ENCODE measurements around the gene ANGPTL8.

Gene ANGPTL8, protein sequence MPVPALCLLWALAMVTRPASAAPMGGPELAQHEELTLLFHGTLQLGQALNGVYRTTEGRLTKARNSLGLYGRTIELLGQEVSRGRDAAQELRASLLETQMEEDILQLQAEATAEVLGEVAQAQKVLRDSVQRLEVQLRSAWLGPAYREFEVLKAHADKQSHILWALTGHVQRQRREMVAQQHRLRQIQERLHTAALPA

DNA sequence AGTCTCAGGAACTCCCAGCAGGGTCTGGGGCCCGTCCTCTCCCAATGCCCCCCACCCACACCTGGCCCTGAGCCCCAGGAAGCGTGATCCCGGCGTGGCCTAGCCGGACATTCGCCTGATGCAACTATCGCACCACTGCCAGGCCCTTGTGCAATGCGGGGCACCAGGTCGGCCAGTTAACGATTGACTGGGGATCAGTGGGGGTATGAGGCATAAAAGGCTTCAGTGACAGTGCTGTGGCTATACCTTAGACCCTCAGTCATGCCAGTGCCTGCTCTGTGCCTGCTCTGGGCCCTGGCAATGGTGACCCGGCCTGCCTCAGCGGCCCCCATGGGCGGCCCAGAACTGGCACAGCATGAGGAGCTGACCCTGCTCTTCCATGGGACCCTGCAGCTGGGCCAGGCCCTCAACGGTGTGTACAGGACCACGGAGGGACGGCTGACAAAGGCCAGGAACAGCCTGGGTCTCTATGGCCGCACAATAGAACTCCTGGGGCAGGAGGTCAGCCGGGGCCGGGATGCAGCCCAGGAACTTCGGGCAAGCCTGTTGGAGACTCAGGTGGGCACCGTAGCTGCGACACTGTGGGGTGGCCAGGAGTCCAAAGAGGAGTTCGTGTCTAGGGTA lies at the start of gene ANGPTL8:
TSS of gene ANGPTL8 (plus strand) at position 243 of the 624 bp plus-strand sequence. CDS start at position 262, 19 bp downstream.
- ATAC-seq: no peak
- TF ChIP-seq SNAI2 (CRISPR knock-in tag; IDR thresholded peaks at IDR 0.05) (no peak), BACH2 (CRISPR knock-in tag; IDR thresholded peaks at IDR 0.05; ENCODE audit: borderline replicate concordance) (no peak), ZC3H10 (CRISPR knock-in tag; IDR thresholded peaks at IDR 0.05) (no peak), ZNF8 (CRISPR knock-in tag; IDR thresholded peaks at IDR 0.05) (no peak), PATZ1 (CRISPR knock-in tag; IDR thresholded peaks at IDR 0.05; ENCODE audit: borderline replicate concordance) (no peak), CREB5 (CRISPR knock-in tag; IDR thresholded peaks at IDR 0.05; ENCODE audit: low read depth) (no peak), CSRNP3 (CRISPR knock-in tag; IDR thresholded peaks at IDR 0.05) (no peak), RARB (CRISPR knock-in tag; IDR thresholded peaks at IDR 0.05) (no peak), GLIS3 (CRISPR knock-in tag; IDR thresholded peaks at IDR 0.05) (no peak), ISL1 (CRISPR knock-in tag; IDR thresholded peaks at IDR 0.05) (no peak), ARNTL (CRISPR knock-in tag; IDR thresholded peaks at IDR 0.05; ENCODE audit: borderline replicate concordance, low read depth) (no peak), PPARA (CRISPR knock-in tag; IDR thresholded peaks at IDR 0.05; ENCODE audit: borderline replicate concordance) (no peak), TCF4 (CRISPR knock-in tag; IDR thresholded peaks at IDR 0.05; ENCODE audit: borderline replicate concordance) (no peak), ESRRG (CRISPR knock-in tag; IDR thresholded peaks at IDR 0.05) (no peak)
- TF ChIP-seq, protein P1, sequence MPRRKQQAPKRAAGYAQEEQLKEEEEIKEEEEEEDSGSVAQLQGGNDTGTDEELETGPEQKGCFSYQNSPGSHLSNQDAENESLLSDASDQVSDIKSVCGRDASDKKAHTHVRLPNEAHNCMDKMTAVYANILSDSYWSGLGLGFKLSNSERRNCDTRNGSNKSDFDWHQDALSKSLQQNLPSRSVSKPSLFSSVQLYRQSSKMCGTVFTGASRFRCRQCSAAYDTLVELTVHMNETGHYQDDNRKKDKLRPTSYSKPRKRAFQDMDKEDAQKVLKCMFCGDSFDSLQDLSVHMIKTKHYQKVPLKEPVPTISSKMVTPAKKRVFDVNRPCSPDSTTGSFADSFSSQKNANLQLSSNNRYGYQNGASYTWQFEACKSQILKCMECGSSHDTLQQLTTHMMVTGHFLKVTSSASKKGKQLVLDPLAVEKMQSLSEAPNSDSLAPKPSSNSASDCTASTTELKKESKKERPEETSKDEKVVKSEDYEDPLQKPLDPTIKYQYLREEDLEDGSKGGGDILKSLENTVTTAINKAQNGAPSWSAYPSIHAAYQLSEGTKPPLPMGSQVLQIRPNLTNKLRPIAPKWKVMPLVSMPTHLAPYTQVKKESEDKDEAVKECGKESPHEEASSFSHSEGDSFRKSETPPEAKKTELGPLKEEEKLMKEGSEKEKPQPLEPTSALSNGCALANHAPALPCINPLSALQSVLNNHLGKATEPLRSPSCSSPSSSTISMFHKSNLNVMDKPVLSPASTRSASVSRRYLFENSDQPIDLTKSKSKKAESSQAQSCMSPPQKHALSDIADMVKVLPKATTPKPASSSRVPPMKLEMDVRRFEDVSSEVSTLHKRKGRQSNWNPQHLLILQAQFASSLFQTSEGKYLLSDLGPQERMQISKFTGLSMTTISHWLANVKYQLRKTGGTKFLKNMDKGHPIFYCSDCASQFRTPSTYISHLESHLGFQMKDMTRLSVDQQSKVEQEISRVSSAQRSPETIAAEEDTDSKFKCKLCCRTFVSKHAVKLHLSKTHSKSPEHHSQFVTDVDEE (CRISPR knock-in tag; IDR thresholded peaks at IDR 0.05): no peak
- TF ChIP-seq, protein P2, sequence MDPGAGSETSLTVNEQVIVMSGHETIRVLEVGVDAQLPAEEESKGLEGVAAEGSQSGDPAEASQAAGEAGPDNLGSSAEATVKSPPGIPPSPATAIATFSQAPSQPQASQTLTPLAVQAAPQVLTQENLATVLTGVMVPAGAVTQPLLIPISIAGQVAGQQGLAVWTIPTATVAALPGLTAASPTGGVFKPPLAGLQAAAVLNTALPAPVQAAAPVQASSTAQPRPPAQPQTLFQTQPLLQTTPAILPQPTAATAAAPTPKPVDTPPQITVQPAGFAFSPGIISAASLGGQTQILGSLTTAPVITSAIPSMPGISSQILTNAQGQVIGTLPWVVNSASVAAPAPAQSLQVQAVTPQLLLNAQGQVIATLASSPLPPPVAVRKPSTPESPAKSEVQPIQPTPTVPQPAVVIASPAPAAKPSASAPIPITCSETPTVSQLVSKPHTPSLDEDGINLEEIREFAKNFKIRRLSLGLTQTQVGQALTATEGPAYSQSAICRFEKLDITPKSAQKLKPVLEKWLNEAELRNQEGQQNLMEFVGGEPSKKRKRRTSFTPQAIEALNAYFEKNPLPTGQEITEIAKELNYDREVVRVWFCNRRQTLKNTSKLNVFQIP (CRISPR knock-in tag; IDR thresholded peaks at IDR 0.05; ENCODE audit: borderline replicate concordance, low read depth): no peak

DNA sequence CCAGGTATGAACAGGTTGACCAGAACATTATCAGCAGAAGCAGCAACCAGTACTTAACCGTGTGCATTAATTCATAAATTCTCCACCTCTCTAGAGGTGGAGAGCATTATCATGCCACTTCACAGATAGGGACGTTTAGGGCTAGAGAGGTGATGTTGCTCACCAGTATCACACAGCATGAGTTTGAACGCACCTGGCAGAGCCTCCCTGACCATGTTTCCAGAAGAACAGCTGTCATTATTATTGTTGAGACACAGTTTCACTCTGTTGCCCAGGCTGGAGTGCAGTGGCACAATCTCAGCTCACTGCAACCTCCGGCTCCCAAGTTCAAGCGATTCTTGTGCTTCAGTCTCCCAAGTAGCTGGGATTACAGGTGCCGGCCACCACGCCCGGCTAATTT lies 48.9 kb upstream of the ANGPTL8 start:
- no peak for ATAC-seq
- TF ChIP-seq ZFP30 (CRISPR knock-in tag; IDR thresholded peaks at IDR 0.05) (no peak), ZFP3 (CRISPR knock-in tag; IDR thresholded peaks at IDR 0.05) (no peak), ARNTL (CRISPR knock-in tag; IDR thresholded peaks at IDR 0.05; ENCODE audit: borderline replicate concordance, low read depth) (no peak), TOX (CRISPR knock-in tag; IDR thresholded peaks at IDR 0.05; ENCODE audit: borderline replicate concordance) (no peak)

GRCh38 chr19:11191273-11191755 lies 48.1 kb upstream of the ANGPTL8 start:
- ATAC-seq: peak; percentile 66
- TF ChIP-seq PATZ1 (CRISPR knock-in tag; IDR thresholded peaks at IDR 0.05; ENCODE audit: borderline replicate concordance) (no peak), BACH2 (CRISPR knock-in tag; IDR thresholded peaks at IDR 0.05; ENCODE audit: borderline replicate concordance) (no peak), RARB (CRISPR knock-in tag; IDR thresholded peaks at IDR 0.05) (no peak), ESRRG (CRISPR knock-in tag; IDR thresholded peaks at IDR 0.05) (no peak), ZFP30 (CRISPR knock-in tag; IDR thresholded peaks at IDR 0.05) (no peak), SNAI2 (CRISPR knock-in tag; IDR thresholded peaks at IDR 0.05) (no peak), ZNF8 (CRISPR knock-in tag; IDR thresholded peaks at IDR 0.05) (no peak), TCF4 (CRISPR knock-in tag; IDR thresholded peaks at IDR 0.05; ENCODE audit: borderline replicate concordance) (no peak)
- TF ChIP-seq, protein P2 (CRISPR knock-in tag; IDR thresholded peaks at IDR 0.05; ENCODE audit: borderline replicate concordance, low read depth): no peak
- TF ChIP-seq, protein P1 (CRISPR knock-in tag; IDR thresholded peaks at IDR 0.05): no peak

Measured in SK-N-SH treated with all-trans-retinoic acid at 6 μM for 48 hours (cell line).